Activated naive CD4-positive, alpha-beta T cell (primary cell): Measurements from ENCODE around the gene RBBP6.
"Not testable (repeated sequence)": the region's sequence is repeated elsewhere in the genome, so short reads cannot be mapped to it uniquely, and the experiment has no call there.

ENCODE experiments used
- DNase-seq, 4 experiments: peaks; one replicate each; lab custom pipeline; 2025; lab: John Stamatoyannopoulos, UW

RBBP6 gene, protein sequence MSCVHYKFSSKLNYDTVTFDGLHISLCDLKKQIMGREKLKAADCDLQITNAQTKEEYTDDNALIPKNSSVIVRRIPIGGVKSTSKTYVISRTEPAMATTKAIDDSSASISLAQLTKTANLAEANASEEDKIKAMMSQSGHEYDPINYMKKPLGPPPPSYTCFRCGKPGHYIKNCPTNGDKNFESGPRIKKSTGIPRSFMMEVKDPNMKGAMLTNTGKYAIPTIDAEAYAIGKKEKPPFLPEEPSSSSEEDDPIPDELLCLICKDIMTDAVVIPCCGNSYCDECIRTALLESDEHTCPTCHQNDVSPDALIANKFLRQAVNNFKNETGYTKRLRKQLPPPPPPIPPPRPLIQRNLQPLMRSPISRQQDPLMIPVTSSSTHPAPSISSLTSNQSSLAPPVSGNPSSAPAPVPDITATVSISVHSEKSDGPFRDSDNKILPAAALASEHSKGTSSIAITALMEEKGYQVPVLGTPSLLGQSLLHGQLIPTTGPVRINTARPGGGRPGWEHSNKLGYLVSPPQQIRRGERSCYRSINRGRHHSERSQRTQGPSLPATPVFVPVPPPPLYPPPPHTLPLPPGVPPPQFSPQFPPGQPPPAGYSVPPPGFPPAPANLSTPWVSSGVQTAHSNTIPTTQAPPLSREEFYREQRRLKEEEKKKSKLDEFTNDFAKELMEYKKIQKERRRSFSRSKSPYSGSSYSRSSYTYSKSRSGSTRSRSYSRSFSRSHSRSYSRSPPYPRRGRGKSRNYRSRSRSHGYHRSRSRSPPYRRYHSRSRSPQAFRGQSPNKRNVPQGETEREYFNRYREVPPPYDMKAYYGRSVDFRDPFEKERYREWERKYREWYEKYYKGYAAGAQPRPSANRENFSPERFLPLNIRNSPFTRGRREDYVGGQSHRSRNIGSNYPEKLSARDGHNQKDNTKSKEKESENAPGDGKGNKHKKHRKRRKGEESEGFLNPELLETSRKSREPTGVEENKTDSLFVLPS (N-terminal part only)

DNA sequence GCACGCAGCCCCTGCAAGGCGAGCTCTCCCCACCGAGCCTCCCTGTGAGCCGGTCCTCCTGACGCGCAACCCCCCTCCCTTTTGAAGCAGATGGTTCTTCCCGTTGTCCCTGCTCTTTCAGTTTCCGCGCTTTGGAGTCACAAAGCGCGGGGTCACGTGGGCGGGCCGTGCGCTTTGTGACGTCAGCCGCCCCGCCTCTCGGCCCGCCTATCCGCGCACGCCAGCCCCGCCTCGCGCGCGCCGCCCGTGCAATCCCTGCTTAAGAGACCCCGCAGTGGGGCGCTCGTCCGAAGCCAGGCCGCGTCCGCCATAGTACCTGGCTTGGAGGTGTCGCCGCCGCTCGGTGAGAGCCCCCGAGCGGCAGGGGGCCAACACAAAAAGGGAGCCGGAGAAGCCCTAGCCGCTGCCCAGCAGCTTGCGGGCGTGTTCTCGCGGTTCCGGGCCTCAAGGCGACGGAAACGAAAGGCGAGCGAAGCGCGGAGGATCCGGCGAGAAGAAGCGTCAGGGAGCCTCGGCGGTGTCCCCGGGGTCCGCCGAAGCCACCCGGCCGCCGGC lies at the start of gene RBBP6:
TSS of gene RBBP6 (plus strand) at position 272 of the 555 bp plus-strand sequence. CDS start 1,061 bp downstream, outside the sequence.
- peak; percentile 76 to 91 (median 82) for DNase-seq

DNA sequence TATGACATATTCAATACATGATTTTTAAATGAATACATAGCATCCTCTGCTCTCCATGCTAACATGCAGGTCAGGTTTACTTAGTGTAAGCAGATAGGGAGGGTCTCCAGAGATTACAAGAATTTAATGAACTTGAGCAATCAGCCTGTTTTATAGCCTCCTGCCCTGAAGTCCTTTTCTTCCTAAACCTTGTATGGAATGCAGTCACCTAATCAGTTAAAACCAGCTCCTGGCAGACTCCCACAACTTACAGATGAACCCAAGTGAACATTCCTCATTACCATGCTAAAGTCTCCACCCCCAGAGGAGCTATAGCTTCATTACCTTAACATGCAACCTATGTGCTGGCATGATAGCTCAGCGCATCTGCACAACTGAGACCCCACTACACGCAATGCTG lies 48.5 kb upstream of the RBBP6 start:
- DNase-seq: no peak

DNA sequence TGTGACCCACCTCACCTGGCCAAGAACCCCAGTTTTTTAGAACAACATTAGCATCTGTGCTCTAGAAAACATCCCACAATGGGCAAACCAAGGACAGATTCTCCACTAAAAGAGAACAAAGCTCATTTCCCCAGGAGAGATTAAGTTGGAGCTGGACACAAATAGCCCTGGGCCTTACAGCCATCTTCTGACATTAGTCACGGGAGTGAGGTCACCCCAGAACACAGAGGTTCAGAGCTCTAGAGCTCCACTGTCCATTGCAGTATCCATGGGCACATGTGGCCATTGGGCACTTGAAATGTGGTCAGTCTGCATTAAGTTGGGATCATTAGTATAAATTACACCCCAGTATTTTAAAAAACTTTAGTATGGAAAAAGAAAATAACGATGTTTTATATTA lies 47.6 kb upstream of the RBBP6 start:
- no peak for DNase-seq

DNA sequence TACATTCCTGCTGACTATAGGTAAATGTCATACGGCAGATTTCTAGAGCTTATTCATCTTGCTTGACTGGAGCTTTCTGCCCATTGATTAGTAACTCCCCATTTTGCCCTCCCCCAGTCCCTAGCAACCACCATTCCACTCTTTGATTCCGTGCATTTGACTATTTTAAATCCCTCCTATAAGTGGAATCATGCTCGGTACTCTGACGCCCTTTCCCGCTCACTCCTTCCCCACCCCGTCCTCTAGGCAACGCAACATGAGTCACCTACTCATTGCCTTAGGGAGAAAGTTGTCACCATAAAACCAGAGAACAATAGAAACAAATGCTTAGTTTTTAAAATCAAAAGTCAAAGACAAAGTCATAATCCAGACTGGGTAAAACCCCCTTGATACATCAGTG lies 45.5 kb upstream of the RBBP6 start:
- DNase-seq: no peak

DNA sequence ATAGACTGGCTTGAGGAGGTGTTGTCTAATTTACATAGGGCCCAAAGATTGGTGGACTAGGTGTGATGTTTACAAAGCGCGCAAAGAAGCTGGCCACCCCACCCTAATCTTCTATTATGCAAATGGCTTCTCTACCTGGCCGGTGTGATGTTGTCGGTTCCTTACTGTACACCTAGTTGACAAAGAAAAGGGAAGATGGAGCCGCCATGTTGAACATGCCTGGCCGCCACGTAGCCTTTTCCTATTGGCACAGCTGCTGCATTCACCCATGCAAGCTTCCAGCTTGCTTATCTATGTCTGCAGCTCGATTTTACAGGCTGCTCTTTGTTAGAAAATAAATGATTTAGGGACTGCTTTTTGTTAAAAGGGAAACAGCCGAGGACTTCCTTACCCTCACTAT lies 44.2 kb upstream of the RBBP6 start:
- DNase-seq: not testable (repeated sequence)

DNA sequence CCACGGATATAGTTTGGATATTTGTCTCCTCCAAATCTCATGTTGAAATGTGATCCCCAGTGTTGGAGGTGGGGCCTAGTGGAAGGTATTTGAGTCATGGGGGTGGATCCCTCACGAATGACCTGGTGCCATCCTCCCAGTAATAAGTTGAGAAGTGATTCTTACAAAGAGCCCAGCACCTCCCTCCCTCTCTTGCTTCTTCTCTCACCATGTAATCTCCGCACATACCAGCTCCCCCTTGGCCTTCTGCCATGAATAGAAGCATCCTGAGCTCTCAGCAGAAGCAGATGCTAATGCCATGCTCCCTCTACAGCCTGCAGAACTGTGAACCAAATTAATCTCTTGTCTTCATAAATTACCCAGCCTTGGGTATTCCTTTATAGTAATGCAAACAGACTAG lies 41.9 kb upstream of the RBBP6 start:
- DNase-seq: no peak

DNA sequence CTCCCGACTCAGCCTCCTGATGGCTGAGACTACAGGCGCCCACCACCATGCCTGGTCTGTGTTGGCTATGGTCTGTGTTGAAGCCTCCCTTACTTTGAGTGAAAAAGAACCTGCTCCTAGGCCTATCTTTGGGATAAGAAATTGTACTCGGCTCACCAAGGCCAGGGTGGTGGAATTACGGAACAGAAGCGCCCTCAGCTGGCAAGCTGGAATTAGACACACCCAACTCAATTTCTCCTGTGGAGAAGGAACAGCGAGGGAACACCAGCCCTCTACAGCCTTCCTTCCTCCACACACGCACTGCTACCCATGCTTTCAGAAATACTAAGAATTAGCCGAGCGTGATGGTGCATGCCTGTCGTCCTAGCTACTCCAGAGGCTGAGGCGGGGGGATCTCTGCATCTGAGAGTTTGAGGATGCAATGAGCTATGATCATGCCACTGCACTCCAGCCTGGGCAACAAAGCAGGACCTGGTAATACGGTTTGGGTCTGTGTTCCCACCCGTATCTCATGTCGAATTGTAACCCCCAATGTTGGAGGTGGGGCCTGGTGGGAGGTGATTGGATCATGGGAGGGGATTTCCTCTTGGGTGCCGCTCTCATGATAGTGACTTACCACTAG lies 40.1 kb upstream of the RBBP6 start:
- no peak for DNase-seq

DNA sequence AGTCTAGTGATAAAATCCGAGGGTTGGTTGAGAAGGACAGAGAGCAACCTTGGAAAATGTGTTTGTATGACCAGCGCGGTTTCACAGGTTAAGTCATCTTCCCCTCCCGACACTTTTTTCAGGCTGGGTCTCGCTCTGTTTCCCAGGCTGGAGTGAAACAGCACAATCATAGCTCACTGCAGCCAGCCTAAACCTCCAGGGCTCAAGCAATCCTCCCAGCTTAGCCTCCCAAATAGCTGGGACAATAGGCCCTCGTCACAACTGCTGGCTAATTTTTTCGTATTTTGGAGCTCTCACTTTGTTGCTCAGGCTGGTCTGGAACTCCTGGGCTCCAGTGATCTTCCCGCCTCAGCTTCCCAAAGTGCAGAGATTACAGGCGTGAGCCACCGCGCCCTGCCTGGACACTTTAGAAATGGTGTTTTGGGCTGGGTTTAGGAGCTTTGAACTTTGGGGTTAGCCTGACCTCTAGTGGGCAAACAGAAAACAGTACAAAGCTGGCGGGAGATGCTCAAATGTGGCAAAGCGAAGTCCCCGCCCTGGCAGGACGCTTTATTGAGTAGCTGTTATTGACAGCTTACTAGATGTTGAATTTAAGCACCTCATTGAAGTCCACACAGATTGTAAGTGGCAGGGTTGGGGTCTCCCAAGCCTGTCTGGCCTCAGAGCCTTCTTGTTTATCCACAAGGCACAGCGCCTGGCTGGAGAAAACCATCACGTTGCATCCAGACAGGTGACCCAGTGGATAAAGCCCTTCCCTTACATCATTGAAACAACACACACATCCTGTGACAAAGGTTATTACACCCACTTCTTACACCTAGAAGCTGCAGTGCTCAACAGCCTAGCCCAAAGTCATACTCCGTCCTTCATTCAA lies 34.7 kb upstream of the RBBP6 start:
- DNase-seq: peak; percentile 3 to 11 (median 4)

DNA sequence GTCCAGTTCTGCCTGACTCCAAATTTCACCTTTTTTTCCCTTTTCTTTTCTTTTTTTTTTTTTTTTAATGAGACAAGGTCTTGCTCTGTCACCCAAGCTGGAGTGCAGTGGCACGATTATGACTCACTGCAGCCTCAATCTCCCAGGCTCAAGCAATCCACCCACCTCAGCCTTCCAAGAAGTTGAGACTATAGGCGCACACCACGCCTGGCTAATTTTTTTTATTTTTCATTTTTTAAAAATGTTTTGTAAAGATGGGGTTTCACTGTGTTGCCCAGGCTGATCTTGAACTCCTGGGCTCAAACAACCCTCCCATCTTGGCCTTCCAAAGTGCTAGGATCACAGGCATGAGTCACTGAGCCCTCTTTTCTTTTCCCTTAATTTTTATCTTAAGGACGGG lies 33.4 kb upstream of the RBBP6 start:
- DNase-seq: no peak

DNA sequence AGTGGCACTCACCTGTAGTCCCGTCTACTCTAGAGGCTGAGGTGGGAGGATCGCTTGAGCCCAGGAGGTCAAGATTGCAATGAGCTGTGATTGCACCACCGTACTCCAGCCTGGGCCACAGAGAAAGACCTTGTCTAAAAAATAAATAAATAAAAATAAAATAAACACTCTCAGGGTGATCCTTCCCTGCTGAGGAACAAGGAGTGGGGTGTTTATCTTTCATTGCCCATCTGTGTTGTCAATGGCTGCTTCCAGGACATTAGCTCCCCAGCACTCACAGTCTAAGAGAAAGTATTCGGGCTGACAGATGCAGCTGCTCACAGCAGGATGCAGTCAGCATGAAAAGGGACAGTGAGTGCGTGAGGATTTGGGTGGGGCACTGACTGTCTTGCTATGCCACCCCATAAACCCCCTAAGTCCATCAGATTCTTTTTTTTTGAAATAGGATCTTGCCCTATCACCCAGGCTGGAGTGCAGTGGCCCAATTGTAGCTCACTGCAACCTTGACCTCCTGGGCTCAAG lies 31.3 kb upstream of the RBBP6 start:
- no peak for DNase-seq

DNA sequence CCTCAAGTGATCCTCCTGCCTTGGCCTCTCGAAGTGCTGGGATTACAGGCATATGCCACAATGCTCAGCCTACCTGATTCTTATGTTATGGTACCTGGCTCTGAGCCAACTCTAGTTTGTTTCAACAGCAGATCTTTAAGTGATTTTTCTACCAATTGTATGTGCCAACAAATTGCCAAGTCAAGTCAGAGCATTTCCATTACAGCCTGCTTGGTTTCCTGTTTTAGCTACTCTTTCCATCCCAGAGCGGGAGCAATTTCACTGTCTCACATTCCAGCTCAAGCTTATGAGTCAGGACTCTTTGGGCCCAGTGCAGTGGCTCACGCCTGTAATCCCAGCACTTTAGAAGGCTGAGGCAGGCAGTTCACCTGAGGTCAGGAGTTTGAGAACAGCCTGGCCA lies 30.8 kb upstream of the RBBP6 start:
- DNase-seq: no peak

DNA sequence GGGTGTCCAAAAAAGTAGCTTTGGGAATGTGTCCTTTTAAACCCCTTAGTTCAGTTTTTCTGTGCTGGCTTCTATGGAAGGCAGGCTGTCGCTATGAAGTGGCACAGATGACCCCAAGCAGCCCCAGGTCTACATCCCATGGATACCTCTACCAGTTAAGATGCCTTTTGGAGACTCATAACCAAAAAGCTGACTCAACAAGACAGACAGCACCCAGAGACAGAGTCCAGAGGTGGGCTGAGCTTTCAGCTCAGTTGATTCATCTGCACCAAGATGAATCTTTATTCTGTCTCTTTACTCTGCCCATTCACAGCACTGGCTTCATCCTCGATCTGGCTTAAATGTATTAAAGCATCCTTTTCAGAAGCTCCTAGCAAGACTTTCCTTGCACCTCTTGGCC lies 29.8 kb upstream of the RBBP6 start:
- DNase-seq: no peak

DNA sequence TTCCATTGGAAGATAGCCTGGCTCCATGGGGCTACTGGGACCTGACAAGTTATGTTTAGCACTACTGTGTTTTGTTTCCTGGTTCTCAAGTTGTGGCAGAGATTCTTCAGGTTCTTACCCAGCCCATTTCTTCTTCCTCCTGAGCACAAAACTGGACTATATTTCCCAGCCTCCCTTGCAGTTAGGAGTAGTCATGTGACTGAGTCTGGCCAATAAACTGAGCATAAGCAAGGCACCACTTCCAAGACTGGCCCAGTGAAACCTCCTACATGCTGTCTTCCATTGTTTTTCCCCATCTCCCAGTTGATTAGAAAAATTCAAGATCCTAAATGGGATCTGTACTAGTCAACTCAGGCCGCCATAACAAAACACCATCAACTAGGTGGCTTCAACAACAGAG lies 28.2 kb upstream of the RBBP6 start:
- DNase-seq: no peak

DNA sequence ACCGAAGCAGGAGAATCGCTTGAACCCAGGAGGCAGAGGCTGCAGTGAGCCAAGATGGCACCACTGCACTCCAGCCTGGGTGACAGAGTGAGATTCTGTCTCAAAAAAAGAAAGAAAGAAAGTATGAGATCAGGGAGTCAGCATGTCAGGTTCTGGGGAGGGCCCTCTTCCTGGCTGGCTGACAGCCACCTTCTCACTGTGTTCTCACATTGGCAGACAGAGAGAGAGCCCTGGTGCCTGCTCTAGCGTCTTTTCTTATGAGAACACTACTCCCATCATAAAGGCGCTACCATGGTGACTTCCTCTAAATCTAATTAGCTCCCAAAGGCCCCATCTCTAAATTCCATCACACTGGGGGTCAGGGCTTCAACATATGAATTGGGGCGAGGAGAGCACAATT lies 27.6 kb upstream of the RBBP6 start:
- no peak for DNase-seq

DNA sequence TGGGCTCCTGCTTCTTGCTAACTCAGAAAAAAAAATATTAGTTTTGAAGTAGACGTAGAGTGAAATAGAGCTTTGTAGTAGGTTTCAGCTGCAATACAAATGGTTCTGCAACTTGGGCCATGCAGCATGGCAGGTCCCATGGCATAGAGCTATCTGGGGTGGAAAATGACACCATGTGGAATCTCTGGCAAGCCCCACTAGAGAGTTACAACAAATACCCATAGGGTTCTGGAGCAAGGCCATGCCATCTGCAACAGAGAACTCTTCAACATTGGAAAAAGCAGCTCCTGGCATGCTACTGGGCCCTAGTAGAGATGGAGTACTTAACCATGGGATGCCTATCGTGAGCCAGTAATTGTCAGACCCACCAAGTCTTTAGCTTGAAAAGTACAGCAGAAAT lies 25.3 kb upstream of the RBBP6 start:
- DNase-seq: no peak

DNA sequence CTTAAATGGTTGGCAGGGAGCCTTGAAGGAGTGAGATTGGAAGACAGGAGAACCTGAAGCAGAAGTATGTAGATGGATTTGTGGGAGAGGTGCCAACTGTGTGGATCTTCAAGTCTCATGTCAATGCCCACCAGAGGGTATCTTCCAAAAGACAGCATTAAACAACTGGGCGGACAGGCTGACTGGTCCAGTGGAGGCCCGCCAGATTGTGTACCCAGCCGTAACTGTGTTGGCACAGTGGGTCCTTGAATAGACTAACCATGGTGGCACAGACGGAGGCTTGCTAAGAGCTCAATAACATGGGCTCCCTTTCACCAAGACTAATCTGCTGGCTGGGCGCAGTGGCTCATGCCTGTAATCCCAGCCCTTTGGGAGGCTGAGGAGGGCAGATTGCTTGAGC lies 24.2 kb upstream of the RBBP6 start:
- no peak for DNase-seq

DNA sequence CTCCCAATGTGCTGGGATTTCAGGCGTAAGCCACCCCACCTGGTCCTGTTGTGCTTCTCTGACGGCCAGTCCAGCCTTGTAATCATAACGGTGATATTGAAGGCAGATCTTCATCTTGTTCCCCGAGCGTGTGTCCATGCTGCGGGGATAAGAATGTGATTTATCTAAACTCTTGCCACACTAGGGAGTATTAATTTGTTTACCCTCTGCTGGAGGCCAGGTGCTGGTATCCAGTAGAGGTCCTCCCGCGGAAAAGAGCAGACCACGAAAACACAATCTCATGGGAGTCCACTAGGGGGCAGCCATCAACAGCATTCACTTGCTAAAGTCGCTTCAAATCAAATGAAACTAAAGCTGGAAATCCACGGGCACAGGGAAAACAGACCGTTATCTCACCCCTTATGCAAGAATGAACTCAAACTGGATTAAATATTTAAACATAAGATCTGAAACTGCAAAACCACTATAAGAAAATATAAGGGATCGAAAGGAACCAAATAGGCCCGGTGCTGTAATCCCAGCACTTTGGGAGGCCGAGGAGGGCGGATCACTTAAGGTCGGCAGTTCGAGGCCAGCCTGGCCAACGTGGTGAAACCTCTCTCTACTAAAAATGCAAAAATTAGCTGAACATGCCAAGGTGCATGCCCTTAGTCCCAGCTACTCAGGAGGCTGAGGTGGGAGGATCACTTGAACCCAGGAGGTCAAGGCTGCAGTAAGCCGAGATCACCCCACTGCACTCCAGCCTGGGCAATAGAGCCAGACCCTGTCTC lies 22.3 kb upstream of the RBBP6 start:
- peak; percentile 18 to 49 (median 40) for DNase-seq

DNA sequence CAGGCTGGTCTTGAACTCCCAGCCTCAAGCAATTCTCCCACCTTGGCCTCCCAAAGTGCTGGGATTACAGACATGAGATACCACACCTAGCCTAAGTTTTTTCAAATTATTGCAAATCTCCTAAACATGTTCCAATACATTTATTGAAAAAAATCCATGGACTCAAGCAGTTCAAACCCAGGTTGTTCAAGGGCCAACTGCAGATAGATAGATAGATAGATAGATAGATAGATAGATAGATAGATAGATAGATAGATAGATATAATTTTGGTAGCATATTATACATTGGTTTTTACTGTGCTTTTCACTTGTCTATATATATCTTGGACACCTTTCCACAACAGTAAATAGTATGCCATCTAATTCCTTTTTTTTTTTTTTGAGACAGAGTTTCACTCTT lies 20.9 kb upstream of the RBBP6 start:
- DNase-seq: no peak

DNA sequence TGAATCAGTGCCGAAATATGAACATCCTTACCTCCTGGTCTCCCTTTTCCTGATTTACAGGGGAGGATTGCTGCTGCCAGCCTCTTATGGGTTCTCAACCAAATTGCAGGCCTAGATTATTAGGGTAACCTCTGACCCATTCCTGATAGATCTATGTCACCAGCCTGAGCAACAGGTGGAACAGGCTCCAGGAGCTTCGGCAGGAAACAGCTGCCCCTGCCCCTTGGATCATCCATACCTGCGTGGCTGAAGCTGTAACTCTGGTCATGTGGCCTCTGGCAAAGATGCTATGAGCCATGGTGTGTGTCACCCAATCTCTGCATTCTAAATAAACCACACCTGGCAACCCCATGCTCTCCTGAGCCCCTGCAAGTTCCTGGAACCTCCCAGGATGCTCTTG lies 18.4 kb upstream of the RBBP6 start:
- DNase-seq: no peak

DNA sequence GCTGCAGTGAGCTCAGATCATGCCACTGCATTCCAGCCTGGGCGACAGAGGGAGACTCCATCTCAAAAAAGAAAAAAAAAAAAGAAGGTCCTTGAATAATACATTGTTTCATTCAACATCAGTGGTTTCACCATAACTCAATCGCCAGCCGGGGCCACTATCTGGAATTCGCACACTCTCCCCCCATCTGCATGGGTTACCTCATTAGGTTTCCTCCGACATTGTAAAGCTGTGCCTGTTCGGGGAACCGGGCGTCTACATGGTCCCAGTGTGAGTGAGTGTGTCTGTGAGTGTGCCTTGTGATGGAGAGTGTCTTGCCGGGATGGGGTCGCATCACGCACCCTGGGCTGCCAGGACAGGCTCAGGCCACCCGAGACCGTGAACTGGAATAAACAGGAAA lies 16.6 kb upstream of the RBBP6 start:
- DNase-seq: no peak
